ENCODE results near the gene MYLK. TPM values are rescaled to one million over a fixed set of nuclear protein-coding genes. Genes with fewer than 3 reads are reported as not detected.
A peak's percentile ranks its signal among the peaks of the same experiment; 100 is the strongest.

The MYLK gene
- total and polyA plus RNA-seq, 7 donors: 3.2 to 13.7 (median 5.8) TPM

DNA sequence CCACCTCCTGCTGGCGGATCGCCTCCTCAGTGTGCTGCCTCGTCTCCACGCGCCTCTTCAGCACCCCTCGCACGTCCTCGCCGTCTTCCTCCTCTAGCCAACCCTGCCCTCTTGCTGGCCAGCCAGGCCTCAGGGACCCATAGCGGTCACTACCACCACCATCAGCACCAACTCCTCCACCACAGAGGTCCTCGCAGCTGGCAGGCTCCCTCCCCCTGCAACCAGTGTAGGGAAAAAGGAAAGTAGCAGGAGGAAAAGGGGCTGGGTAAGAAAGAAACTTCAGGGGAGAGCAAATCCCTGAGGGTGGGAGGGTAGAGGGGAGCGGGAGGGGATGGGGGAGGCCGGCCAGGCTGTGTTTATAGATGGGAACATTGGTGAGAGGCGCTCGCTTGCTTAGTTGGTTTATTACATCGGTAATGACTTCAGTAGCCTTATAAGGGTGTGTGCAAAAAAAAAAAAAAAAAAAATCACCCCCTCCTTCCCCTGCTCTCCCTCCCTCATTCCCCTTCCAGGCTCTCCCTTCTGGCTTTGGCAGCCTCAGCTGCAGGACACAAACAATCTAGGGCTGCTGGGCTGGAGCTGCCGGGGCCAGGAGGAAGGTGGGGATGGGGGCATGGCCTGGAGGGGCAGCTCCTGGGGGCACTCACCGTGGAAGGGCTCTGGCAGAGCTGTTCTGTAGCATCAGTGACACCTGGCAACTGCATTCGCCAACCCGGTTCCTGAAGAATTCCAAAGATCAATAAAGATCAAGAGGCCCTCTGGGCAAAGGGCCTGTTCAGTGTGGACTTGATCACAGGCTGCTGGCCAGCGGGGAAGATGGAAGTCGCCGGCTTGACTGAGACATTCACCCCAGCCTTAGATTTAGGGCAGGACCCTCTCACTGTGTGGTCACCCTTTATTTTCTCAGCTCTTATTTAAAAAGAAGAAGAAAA is 183.1 kb downstream of the MYLK start:
- intact Hi-C loops (cut with DNase I): loop anchor here in 1 of 2 donors (5.0 kb wide), 1 partner anchor 49 kb away; no protein-coding TSS in a partner anchor
- peak overlapping the region; percentile 53 for H3K4me3 ChIP-seq
- ATAC-seq (peak in 1 of 4 donors; percentile 30), DNase-seq (no peak)
- WGBS, 3 donors: 81 to 82% (median 81%) methylated on average over 23 of the region's 23 CpGs
- no peaks in the 10 kb centered on the region for H3K36me3 ChIP-seq (ENCODE audit: insufficient read depth in 1 of 2, low read depth in 1 of 2)
- TF ChIP-seq, protein P1, sequence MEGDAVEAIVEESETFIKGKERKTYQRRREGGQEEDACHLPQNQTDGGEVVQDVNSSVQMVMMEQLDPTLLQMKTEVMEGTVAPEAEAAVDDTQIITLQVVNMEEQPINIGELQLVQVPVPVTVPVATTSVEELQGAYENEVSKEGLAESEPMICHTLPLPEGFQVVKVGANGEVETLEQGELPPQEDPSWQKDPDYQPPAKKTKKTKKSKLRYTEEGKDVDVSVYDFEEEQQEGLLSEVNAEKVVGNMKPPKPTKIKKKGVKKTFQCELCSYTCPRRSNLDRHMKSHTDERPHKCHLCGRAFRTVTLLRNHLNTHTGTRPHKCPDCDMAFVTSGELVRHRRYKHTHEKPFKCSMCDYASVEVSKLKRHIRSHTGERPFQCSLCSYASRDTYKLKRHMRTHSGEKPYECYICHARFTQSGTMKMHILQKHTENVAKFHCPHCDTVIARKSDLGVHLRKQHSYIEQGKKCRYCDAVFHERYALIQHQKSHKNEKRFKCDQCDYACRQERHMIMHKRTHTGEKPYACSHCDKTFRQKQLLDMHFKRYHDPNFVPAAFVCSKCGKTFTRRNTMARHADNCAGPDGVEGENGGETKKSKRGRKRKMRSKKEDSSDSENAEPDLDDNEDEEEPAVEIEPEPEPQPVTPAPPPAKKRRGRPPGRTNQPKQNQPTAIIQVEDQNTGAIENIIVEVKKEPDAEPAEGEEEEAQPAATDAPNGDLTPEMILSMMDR (IDR thresholded peaks at IDR 0.05): no peak
- no peaks in the 10 kb centered on the region for H3K27me3 ChIP-seq (ENCODE audit: insufficient read depth in 3 of 3, low read length in 2 of 3)
- no peaks in the 10 kb centered on the region for H3K9me3 ChIP-seq
- H3K4me1 ChIP-seq: no peaks in the 10 kb centered on the region
- peak overlapping the region; percentile 46 for H3K27ac ChIP-seq

DNA sequence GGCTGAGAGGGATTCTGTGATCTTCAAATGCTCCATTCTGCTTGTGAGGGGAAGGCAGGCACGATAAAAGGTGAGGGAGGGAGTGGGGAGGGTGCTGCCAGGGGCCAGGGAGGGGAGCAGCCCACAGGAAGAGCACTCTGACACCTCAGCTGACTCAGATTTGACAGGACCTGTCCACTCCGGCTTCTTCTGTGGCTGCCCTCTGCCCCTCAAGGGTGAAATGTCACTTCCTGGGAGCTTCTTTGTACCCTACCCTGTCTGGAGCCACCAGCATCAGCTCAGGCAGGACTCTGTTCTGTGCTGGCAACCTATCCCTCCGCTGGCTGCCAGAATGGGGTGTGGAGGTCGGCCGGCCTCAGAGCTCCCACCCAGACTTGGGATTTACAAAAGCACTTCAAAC is 185.3 kb downstream of the MYLK start:
- H3K4me1 ChIP-seq: peaks cover 6% of the 10 kb centered on the region
- no peak overlapping the region for H3K27ac ChIP-seq
- H3K9me3 ChIP-seq: no peaks in the 10 kb centered on the region
- peak overlapping the region; percentile 53 for H3K4me3 ChIP-seq
- ATAC-seq (no peak), DNase-seq (no peak)
- intact Hi-C loops (cut with DNase I): no loop called here
- TF ChIP-seq, protein P1 (IDR thresholded peaks at IDR 0.05): no peak
- 57 to 58% (median 57%) methylated on average over 5 of the region's 5 CpGs for WGBS, 3 donors
- H3K36me3 ChIP-seq (ENCODE audit: insufficient read depth in 1 of 2, low read depth in 1 of 2): no peaks in the 10 kb centered on the region
- no peaks in the 10 kb centered on the region for H3K27me3 ChIP-seq (ENCODE audit: insufficient read depth in 3 of 3, low read length in 2 of 3)

DNA sequence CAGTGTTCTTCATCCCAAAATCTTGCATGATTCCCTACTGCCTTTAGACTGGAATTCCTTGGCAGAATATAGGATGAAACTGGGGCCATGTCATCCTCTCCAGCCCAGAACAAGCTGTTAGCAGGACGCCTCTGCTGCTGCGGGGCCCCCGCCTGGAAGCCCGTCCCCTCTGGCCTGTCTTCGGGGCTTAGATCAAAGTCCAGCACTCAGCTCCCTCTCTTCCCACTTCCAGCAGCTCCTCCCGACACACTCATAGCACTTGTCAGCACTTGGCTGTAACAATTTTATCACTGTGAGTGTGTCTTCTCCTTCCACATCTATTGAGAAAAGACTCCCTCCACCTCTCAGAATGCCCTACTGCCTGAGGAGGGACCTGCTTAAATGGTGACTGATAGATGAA is 187.3 kb downstream of the MYLK start:
- no peaks in the 10 kb centered on the region for H3K9me3 ChIP-seq
- TF ChIP-seq, protein P1 (IDR thresholded peaks at IDR 0.05): no peak
- intact Hi-C loops (cut with DNase I): no loop called here
- no peak overlapping the region for H3K27ac ChIP-seq
- 60 to 68% (median 65%) methylated on average over 6 of the region's 6 CpGs for WGBS, 3 donors
- no peaks in the 10 kb centered on the region for H3K36me3 ChIP-seq (ENCODE audit: insufficient read depth in 1 of 2, low read depth in 1 of 2)
- peaks cover 9% of the 10 kb centered on the region for H3K4me1 ChIP-seq
- DNase-seq (no peak), ATAC-seq (no peak)
- peak overlapping the region; percentile 22 for H3K4me3 ChIP-seq
- no peaks in the 10 kb centered on the region for H3K27me3 ChIP-seq (ENCODE audit: insufficient read depth in 3 of 3, low read length in 2 of 3)

DNA sequence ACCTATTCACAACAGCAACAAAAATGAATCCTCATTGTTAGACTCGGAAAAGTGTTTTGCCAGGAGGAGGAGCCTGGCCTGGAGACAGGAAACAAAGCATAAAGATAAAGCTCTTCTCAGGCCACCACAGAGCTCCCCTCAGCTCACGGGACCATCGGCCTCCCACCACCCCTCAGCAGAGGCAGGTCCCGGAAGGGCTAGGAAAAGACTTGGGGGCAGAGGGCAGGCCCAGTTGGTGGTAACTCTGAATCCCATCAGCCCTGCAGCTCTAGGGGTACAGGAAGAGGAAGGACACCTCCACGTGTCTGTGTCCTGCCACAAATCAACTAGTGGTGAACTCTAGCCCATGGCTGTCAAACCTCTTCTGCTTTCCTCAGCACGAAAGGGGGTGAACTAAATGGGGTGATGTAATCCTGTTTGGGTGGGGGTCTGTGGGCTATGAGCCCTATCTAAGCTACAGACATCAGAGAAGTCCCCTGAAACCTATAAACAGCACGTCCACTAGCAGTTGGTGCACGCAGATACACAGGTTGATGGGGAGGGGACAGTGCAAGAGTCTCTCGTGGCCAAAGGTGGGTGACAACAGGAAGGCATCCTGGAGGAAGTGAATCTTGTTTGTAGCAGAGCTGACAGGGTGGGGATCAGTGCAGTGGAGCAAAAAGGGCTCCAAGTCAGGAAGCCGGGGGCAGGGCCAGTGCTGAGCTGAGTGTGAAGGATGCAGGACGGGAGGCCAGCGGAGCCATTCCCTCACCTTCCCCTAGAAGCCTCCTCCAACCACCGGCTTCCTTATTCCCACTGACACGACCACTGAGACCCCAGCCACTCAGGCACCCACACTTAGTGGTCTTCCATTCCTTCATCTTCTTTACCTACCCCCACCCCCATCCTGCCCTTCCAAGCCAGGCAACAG is 188.1 kb downstream of the MYLK start:
- Histone ChIP-seq H3K4me3 (peak overlapping the region; percentile 22), H3K27me3 (ENCODE audit: insufficient read depth in 3 of 3, low read length in 2 of 3) (no peaks in the 10 kb centered on the region), H3K9me3 (no peaks in the 10 kb centered on the region), H3K36me3 (ENCODE audit: insufficient read depth in 1 of 2, low read depth in 1 of 2) (no peaks in the 10 kb centered on the region), H3K4me1 (peaks cover 9% of the 10 kb centered on the region), H3K27ac (peak overlapping the region; percentile 33)
- DNase-seq (no peak), ATAC-seq (no peak)
- 69 to 78% (median 72%) methylated on average over 14 of the region's 14 CpGs for WGBS, 3 donors
- intact Hi-C loops (cut with DNase I): no loop called here
- TF ChIP-seq, protein P1 (IDR thresholded peaks at IDR 0.05): no peak
